HG02870 (cell line): ENCODE data around the gene ERVFRD-1.

Source experiments
- ATAC-seq: cut with Tn5 transposase; IDR thresholded peaks from one replicate; pipeline ENCODE4 v1.9.1; 2021; ENCODE audit warnings: mild to moderate bottlenecking, moderate library complexity; ENCODE audit not compliant: unreplicated experiment

The ERVFRD-1 gene, protein sequence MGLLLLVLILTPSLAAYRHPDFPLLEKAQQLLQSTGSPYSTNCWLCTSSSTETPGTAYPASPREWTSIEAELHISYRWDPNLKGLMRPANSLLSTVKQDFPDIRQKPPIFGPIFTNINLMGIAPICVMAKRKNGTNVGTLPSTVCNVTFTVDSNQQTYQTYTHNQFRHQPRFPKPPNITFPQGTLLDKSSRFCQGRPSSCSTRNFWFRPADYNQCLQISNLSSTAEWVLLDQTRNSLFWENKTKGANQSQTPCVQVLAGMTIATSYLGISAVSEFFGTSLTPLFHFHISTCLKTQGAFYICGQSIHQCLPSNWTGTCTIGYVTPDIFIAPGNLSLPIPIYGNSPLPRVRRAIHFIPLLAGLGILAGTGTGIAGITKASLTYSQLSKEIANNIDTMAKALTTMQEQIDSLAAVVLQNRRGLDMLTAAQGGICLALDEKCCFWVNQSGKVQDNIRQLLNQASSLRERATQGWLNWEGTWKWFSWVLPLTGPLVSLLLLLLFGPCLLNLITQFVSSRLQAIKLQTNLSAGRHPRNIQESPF

DNA sequence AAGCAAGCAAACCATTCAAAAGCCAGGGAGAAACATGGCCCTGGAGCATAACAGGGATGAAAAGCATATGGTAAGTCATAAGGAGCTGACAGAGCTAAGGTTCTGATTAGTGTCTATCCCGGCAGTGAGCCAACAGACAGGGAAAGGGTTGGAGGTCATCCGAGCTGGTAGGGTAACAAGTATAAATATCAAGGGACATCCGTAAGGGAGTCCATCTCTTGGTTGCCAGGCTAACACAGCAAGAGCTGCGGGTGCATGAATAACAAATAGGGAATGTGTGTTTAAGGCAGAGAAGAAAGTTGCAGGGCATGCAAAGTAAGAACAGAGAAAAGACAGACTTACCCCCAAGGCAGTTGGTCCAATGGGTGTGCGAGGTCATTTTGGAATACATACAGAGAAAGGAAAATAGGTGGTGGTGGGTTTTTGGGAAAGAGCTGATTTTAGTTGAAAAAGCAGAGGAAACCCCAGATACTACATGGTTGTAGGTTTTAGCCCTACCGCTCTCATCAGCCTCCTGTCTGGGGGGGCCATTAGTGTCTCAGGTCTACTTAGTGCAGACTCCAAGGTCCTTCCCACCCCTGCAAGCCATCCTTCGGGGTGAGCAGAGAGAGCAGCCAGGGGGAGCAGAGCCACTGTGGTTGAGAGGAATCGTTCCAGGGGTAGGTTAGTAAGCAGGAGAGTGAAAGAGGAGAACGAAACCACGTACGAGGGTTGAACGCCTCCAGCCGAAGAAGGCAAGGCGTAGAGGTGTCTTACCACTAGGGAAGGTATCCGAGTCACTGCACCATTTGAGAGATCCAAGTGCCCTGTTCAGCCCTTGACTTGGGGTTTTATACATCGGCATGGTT is at the start of gene ERVFRD-1:
ERVFRD-1 (minus strand) TSS at position 805 of the 848 bp plus-strand sequence. CDS start 6,415 bp downstream, outside the sequence.
- no peak for ATAC-seq

DNA sequence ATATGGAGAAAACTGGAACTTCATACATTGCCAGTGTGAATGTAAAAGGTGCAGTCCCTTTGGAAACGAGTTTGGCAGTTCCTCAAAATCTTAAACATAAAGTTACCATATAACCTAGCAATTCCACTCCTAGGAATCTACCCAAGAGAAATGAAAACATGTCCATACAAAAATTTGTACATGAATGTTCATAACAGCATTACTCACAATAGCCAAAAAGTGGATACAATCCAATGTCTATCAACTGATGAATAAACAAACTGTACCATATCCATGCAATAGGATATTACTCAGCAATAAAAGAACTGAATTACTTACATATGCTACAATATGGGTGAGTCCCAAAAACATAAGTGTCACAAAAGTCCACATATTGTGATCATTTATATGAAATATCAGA is 48.7 kb upstream of the ERVFRD-1 start:
- no peak for ATAC-seq

DNA sequence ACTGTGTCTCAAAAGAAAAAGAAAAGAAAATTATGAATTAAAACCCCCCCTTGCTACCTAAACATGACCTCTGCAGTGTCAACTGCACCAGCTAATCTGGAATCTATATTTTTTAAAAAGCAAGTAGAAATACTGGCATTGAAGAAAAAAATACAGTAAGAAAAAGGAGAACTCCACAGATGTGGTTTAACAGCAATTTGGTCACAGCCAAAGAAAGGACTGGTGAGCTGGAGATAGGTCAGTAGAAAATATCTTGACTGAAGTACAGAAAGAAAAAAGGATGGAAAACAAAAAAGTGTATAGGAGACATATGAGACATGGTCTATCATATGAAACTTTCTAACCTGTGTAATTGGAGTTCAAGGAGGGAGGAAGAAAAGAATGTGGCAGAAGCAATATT is 44.1 kb upstream of the ERVFRD-1 start:
- no peak for ATAC-seq

DNA sequence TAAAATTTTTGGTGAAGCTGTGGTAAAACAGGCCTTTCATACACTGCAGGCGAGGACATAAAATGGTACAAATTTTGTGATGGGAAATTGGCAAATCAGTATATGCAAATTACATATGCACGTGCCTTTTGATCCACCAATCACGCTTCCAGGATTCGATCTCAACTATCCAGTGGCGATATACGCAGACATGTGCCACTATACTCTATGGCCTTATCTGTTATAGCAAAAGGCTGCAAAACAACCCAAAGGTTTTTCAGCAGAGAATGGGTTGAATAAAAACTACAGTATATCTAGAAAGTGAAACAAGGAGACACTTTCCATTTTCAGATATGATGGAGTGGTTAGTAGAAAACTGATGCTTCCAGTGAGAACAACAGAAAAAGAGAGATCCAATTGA is 41.9 kb upstream of the ERVFRD-1 start:
- ATAC-seq: no peak

DNA sequence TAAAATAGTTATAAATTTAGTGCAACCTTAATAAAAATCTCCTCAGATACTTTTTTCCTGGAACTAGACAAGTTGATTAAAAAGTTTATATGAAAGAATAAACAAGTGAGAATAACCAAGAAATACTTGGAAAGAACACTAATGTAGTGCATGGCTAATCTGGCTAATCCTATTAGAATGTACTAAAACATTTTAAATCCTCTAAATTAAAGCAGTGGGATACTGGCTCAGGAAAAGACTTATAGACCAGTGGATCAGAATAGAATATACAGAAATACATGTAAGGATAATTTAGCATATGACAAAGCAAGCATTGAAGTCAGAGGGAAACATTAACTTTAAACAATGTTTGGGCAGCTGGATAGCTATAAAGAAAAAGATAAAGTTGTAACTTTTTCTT is 41.1 kb upstream of the ERVFRD-1 start:
- no peak for ATAC-seq

DNA sequence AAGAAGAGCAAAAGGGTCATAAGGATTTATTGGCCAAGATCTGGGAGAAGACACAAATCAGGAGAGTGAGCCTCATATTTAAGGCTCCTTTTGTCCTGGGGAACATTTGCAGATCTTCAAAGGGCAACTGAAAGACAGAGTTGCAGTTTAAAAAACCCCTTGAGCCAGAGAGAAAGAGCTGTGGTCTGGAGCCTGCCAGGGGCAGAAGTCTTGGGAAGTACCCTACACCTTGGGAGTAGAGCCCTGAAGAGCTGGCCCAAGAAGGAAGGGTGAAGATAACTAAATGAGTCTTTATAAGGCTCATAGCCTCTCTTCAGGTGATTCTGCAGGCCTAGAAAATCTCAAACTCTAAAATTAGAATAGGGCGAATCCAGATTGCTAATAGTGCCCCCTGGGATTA is 40.0 kb upstream of the ERVFRD-1 start:
- no peak for ATAC-seq

DNA sequence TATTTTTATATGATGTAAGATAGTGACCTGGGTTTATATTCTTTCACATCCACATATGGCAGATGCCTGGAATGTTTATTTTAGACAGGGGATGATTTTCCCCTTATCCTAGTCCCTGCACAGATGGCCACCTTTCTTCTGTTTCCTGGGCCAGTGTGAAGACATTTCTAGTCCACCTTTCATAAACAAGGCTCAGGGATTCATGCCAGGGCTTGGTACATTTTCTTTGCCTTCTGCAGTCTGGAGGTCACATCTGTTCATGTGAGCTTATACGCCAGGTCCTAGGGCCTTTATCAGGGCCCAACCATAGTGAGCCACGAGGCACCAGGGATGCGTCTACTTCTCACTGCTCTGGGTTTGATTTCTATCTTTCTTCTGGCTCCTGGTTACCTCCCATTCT is 38.0 kb upstream of the ERVFRD-1 start:
- ATAC-seq: no peak

DNA sequence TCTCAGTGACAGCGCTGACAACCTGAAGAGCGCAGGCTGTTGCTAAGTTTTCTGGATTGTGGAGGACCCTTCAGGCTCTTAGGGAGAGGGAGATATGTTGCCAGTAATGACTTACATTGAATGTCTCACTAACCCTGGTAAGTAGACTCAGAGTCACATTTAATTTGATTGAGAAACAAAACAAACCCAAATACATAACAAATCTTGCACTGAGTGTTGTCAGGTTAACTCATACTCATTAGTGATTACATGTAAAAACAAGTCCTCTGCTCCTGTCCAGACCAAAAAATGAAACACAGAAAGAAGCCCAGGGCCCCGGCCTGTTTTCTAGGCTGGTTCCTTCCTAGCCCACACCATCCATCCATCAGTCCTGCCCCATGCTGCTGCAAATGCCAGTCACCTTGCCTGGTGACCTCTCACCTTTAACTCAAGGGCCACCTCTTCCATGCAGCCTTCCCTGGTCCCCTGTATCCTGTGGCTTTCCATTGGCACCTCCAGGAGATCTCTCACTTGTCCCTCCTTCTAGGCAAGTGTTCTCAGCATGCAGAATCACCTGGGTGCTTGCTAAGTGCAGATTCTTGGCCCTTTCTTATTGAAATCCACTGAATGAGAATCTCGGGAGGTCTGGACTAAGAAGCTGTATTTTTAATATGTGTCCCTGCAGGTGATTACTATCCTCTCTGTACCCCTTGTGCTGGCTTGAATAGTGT is 34.7 kb upstream of the ERVFRD-1 start:
- no peak for ATAC-seq

DNA sequence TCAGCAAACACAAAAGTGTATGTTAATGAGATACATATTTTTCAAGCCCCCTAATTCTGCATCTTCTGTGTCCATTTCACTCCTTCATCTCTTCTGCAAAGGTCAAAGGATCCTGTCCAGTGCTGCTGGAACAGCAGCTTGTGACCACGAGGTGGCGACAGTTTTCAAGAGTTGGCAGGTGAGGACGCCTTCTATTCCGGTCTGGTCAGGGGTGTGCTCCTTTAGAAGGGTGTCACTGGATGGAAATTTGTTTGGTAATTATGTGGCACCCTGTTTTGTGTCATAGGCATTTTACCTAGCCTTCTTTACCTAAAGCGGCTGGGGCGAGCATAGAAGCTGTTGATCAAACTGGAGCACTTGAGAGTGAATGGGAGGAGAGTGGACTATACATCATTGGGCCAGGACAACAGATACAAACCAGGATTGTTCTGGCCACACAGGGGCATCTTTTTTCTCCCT is 32.9 kb upstream of the ERVFRD-1 start:
- ATAC-seq: peak; percentile 64

DNA sequence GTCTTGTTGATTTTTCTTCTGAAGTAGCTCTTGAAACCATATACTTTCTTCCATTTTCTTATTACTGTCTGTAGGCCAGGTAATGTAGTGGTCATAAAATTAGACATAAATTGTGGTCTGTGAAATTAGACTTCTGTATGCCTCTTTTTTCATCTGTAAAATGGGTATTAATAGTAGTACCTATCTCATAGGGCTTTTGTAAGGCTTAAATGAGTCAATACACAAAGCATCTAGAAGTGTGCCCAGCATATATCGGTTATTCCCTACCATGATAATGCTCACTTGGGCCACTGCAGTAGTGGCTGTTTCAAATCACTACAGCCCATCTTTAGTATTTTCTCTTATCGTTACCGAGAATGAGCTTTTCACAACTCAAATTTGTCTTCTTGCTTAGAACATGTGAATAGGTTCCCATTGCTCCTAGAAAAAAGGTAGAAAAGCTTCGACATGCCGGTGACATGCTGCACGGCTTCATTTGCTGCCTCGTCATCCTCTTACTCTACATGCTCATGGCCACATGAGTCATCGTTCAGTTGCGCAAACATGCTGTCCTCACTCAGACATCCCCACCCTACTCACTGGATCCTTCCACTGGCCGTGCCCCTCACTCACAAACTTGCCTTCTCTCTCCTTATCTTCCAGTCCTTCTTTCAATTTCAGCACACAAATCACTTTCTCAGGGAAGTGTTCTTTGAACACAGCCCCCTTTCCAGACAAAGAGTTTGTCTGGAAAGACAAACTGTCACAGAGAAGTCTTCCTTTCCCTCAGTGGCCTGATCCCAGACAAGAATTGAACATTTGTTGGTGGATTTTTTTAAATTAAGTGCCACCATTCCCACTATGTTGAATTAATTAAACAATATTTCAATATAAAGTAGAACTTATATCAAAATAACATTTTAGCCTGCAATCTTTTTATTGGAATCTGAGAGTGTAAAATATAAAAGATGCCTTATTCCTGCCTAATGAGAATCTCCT is 32.2 kb upstream of the ERVFRD-1 start:
- no peak for ATAC-seq

DNA sequence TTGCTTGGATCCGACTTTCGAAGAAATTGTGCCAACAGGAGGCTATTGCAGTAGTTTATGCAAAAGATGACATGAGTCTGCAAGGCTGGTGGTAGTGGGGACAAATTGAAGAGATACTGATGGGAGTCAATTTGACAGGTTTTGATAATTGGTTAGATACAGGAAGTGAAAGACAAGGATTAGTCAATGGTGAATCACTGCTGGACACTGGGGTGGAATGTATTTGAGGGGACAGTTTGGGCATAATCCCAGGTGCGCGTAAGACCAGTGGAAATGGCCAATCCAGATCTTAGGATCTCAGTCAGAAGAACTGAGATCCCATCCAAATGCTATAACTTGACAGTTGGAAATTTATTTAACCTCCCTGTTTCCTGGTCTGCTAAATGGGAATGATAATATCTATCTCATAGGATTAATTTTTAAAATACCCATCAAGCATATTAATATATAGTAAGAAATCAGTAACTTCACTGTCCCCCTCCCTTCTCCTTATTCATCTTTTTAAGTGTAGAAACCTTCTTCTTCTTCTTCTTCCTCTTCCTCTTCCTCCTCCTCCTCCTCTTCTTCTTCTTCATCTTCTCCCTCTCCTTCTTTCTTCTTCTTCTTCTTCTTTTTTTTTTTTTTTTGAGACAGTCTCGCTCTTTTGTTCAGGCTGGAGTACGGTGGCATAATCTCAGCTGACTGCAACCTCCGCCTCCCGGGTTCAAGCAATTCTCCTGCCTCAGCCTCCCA is 30.9 kb upstream of the ERVFRD-1 start:
- ATAC-seq: no peak

DNA sequence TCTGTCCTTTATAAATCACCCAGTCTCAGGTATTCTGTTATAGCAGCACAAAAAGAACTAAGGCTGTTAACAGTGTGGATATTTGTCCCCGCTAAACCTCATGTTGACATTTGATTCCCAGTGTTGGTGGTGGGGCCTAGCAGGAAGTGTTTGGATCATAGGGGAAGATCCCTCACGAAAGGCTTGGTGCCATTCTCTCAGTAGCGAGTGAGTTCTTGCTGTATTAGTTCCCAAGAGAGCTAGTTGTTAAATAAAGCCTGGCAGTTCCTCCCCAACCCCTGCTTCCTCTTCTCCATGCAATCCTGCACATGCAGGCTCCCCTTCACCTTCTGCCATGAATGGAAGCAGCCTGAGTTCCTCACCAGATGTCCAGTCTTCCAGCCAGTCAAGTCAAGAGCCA is 29.8 kb upstream of the ERVFRD-1 start:
- no peak for ATAC-seq

DNA sequence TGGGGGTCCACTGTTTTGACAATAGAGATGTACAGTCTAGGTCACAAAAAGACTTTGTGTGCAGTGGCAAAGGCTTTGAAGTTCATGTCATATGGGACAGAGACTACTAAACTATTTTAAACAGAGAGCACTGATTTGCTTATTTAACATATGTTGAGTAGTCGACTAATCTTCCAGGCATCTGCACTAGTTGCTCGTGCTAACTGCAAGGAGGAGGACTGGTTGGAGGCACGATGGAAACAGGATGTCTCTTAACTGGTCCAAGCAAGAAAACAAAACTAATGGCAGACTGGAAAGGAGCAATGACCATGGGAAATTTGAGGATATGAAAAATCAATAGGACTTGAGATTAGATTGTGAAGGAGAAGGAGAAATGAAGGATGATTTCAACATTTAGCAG is 28.5 kb upstream of the ERVFRD-1 start:
- no peak for ATAC-seq

DNA sequence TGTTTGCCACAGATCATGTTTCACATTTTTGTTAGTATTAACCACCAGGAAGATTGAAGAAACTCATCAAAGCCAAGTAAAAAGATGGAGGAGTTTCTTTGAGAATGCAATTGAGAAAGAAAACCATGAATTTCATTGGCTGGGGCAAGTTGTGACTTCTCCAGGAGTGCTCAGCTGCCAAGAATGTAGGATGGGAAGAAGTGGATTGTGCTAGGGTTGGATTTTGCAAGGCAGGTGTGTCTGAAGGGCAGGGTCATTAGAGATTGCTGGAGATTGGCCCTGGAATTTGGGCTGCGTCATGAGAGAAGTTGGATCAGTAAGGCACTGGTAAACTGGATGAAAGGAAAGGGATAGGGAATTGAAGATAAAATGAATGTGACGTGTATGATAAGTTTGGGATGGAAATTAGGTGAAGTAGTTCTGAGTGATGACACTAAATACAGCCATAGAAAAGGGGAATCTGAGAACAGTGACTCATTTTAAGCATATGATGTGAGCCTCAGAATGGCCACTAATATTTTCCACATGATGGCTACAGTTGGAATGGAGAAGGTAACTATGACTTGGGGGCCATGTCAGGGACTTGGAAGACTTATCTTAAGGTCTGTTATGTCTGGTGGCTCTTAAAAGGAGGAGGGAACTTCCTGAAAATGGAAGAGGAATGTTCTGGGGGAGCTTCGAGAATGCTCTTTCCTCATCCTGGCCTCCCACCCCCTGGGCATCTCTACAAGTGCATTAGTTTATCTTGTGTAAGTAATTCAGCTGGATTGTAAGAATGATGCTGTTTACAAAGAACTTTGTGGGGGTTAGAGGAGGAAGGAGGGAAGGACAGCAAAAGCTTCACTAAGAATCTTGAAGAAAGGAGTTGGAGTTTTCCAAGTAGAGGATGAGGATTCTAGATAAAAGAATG is 27.8 kb upstream of the ERVFRD-1 start:
- ATAC-seq: peak; percentile 72

DNA sequence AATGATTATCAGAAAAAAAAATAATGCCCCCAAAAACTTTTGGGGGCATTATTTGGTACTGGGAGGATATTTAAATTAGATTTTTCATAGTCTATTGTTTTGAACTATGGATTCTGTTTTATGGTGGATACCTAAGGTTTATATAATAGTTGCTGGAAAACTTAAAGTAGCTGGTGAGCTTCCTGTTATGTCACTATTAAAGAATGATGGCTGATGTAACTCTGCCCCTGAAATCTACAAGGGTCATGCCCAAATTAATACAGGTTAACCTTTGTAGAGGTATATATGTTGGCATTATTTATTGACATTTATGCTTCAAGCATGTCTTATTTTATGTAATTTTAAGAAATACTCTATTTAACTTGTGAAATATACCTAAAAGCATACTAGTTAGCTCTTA is 25.3 kb upstream of the ERVFRD-1 start:
- no peak for ATAC-seq

DNA sequence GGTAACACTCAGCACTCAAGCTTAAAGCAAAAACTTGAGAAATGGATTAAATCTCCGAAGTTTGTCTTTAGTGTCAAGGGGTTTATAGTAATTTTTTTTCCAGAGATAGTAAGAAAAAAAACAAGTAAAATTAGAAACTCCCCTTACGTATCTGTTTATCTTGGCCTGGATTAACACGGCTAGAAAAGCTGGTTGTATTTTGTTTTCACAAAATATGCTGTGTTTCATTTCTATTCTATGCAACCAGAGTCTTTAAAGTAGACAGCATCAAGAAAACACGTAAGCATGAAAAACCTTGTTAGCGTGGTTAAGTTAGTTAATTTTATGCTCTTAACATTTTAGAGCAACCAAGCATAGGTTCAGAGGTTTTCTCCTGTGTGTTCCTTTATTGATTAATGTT is 21.8 kb upstream of the ERVFRD-1 start:
- ATAC-seq: no peak

DNA sequence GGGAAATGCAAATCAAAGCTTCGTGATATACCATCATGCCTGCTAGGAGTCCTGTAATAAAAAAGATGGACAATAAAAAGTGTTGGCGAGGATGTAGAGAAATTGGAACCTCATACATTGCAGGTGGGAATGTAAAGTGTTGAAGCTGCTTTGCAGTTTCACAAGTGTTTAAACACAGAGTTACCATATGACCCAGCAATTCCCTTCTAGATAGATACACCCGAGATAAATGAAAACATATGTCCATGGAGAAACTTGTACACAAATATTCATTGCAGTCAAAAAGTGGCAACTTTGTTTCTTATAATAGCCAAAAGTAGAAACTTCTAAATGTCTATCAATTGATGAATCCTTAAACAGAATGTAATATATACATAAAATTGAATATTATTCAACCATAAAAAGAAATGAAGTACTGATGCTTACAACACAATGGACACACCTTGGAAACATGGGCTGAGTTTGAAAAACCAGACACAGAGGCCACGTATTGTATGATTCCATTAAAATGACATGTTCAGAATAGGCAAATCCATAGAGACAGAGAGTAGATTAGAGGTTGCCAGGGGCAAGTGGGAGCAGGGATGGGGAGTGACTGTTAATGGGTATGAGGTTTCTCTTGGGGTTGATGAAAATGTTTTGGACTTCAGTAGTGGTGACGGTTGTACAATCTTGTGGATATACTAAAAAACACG is 20.8 kb upstream of the ERVFRD-1 start:
- ATAC-seq: no peak

DNA sequence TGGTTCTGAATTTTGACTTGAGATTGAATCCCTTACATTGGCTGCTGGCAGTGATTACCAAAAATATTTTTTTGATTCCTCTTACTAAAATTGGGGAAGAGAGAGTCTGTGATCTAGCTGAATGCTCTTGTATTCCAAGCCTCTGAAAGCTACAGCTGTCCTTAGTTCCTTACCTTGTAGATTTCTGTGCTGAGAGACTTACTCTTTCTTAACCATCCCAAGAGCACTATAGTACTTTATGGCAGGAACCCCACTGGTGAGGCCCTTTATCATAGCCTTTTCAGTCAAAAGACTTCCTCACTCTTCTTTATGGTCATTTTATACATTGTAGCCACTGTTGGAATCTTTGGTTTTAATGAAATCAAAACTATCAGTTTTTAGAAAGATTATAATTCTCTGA is 19.1 kb upstream of the ERVFRD-1 start:
- no peak for ATAC-seq
